Neural cell (in vitro differentiated cells): ENCODE measurements around the gene BZW1. TPM values are rescaled to one million over a fixed set of nuclear protein-coding genes. Genes with fewer than 3 reads are reported as not detected.
"Not testable (repeated sequence)": the region's sequence is repeated elsewhere in the genome, so short reads cannot be mapped to it uniquely, and the experiment has no call there.

Experiments
- H2AFZ ChIP-seq: fragments of 200-600, 300-800 bp; sonication (generic), shearing (Covaris generic); 2 replicates; pipeline ENCODE4 v1.6.0; 2014; ENCODE audit warnings: low read depth, mild to moderate bottlenecking, antibody characterized with exemption, low read length, moderate library complexity
- H3F3A ChIP-seq: fragments of 200-600 bp; shearing (Covaris generic); 2 replicates; pipeline ENCODE4 v1.6.1; 2016; ENCODE audit warnings: mild to moderate bottlenecking, moderate library complexity, mixed read lengths, antibody characterized with exemption, low read length; ENCODE audit not compliant: insufficient read depth, poor library complexity, severe bottlenecking
- H3K27ac ChIP-seq: fragments of 200-600, 300-800 bp; sonication (generic), shearing (Covaris generic); 2 replicates; pipeline ENCODE4 v1.5.1; 2014; ENCODE audit warnings: mild to moderate bottlenecking, low read length, moderate library complexity
- H3K27me3 ChIP-seq: fragments of 300-800, 200-600 bp; sonication (generic), shearing (Covaris generic); 2 replicates; pipeline ENCODE4 v1.6.0; 2014; ENCODE audit warnings: mild to moderate bottlenecking, low read depth, low read length, moderate library complexity; ENCODE audit not compliant: insufficient read depth
- H3K36me3 ChIP-seq: fragments of 300-800, 200-600 bp; sonication (generic), shearing (Covaris generic); 2 replicates; pipeline ENCODE4 v1.5.1; 2014; ENCODE audit warnings: mild to moderate bottlenecking, antibody characterized with exemption, low read length, moderate library complexity; ENCODE audit not compliant: insufficient read depth
- H3K4me2 ChIP-seq: fragments of 300-800, 200-600 bp; sonication (generic), shearing (Covaris generic); 2 replicates; pipeline ENCODE4 v1.6.0; 2014; ENCODE audit warnings: mild to moderate bottlenecking, low read length
- H3K4me3 ChIP-seq: fragments of 300-800, 200-600 bp; sonication (generic), shearing (Covaris generic); 2 replicates; pipeline ENCODE4 v1.5.1; 2014; ENCODE audit warnings: mild to moderate bottlenecking, low read length, moderate library complexity
- H3K79me2 ChIP-seq: fragments of 200-600 bp; shearing (Covaris generic); replicated peaks from 2 replicates; pipeline ENCODE4 v1.6.0; 2014; ENCODE audit warnings: mild to moderate bottlenecking, low read length, moderate library complexity; ENCODE audit not compliant: insufficient read depth
- H3K9ac ChIP-seq: fragments of 300-800, 200-600 bp; sonication (generic), shearing (Covaris generic); 2 replicates; pipeline ENCODE4 v1.6.1; 2016; ENCODE audit warnings: mild to moderate bottlenecking, low read length, mixed read lengths
- H3K9me2 ChIP-seq: fragments of 200-600 bp; shearing (Covaris generic); 2 replicates; pipeline ENCODE4 v1.6.1; 2016; ENCODE audit warnings: mild to moderate bottlenecking, low read length, mixed read lengths; ENCODE audit not compliant: insufficient read depth
- H3K9me3 ChIP-seq: fragments of 200-600, 300-800 bp; sonication (generic), shearing (Covaris generic); 2 replicates; pipeline ENCODE4 v1.6.1; 2016; ENCODE audit warnings: mild to moderate bottlenecking, mixed run types, low read length, moderate library complexity, mixed read lengths
- H4K20me1 ChIP-seq: fragments of 200-600 bp; shearing (Covaris generic); 2 replicates; pipeline ENCODE4 v1.6.1; 2016; ENCODE audit warnings: mild to moderate bottlenecking, mixed run types; ENCODE audit not compliant: insufficient read depth
- CTCF ChIP-seq: fragments of 450-650 bp; IDR thresholded peaks from 2 replicates; pipeline ENCODE4 v1.5.1; 2014; ENCODE audit warnings: antibody characterized with exemption, mild to moderate bottlenecking, moderate library complexity; ENCODE audit not compliant: poor library complexity, severe bottlenecking
- EP300 ChIP-seq: fragments of 450-650 bp; conservative IDR thresholded peaks from 2 replicates; pipeline ENCODE4 v1.6.1; 2014; ENCODE audit warnings: antibody characterized with exemption, mild to moderate bottlenecking, moderate library complexity; ENCODE audit not compliant: poor library complexity, severe bottlenecking
- EZH2 ChIP-seq: fragments of 200-600, 300-800 bp; shearing (Covaris generic), sonication (generic); IDR thresholded peaks from 2 replicates; pipeline ENCODE4 v1.6.1; 2014; ENCODE audit warnings: antibody characterized with exemption, low read length, borderline replicate concordance, mild to moderate bottlenecking; ENCODE audit not compliant: insufficient read depth, poor library complexity, severe bottlenecking
- MXI1 ChIP-seq: fragments of 450-650 bp; conservative IDR thresholded peaks from 2 replicates; pipeline ENCODE4 v1.6.1; 2014; ENCODE audit warnings: antibody characterized with exemption, mild to moderate bottlenecking; ENCODE audit not compliant: poor library complexity, severe bottlenecking
- POLR2AphosphoS5 ChIP-seq: IDR thresholded peaks from 2 replicates; pipeline ENCODE4 v1.6.1; 2012
- RAD21 ChIP-seq: fragments of 450-650 bp; conservative IDR thresholded peaks from 2 replicates; pipeline ENCODE4 v1.6.1; 2014; ENCODE audit warnings: antibody characterized with exemption, mild to moderate bottlenecking, moderate library complexity
- SMC3 ChIP-seq: fragments of 450-650 bp; conservative IDR thresholded peaks from 2 replicates; pipeline ENCODE4 v1.6.1; 2014; ENCODE audit warnings: antibody characterized with exemption, mild to moderate bottlenecking, moderate library complexity; ENCODE audit not compliant: poor library complexity
- TAF1 ChIP-seq: IDR thresholded peaks from 2 replicates; pipeline ENCODE4 v1.6.1; 2012; ENCODE audit warnings: low read depth
- polyA plus RNA-seq: library from polyadenylated mRNA; depleted of rRNA; stranded (reverse); fragments of >200 nt; gene quantifications from 2 replicates; pipeline ENCODE4 v1.2.3, GENCODE V29; 2014
- TF ChIP-seq, protein P1 (sequence below): IDR thresholded peaks from 2 replicates; pipeline ENCODE4 v1.6.1; 2012; ENCODE audit warnings: borderline replicate concordance

Gene BZW1
- polyA plus RNA-seq, 1 donor from 2014 or later = 291 TPM

GRCh38 chr2:200814917-200815316 lies 3.2 kb downstream of the BZW1 start:
- Histone ChIP-seq H3K36me3 (no peaks in the 10 kb centered on the region), H3F3A (no peaks in the 10 kb centered on the region), H3K4me2 (no peak overlapping the region), H3K9ac (no peak overlapping the region), H3K27ac (no peak overlapping the region), H3K9me3 (no peaks in the 10 kb centered on the region), H2AFZ (no peak overlapping the region), H3K9me2 (no peaks in the 10 kb centered on the region), H3K79me2 (peaks cover 34% of the 10 kb centered on the region), H3K27me3 (no peaks in the 10 kb centered on the region), H4K20me1 (peaks cover 16% of the 10 kb centered on the region), H3K4me3 (no peak overlapping the region)
- TF ChIP-seq POLR2AphosphoS5 = no peak
- TF ChIP-seq, protein P1, sequence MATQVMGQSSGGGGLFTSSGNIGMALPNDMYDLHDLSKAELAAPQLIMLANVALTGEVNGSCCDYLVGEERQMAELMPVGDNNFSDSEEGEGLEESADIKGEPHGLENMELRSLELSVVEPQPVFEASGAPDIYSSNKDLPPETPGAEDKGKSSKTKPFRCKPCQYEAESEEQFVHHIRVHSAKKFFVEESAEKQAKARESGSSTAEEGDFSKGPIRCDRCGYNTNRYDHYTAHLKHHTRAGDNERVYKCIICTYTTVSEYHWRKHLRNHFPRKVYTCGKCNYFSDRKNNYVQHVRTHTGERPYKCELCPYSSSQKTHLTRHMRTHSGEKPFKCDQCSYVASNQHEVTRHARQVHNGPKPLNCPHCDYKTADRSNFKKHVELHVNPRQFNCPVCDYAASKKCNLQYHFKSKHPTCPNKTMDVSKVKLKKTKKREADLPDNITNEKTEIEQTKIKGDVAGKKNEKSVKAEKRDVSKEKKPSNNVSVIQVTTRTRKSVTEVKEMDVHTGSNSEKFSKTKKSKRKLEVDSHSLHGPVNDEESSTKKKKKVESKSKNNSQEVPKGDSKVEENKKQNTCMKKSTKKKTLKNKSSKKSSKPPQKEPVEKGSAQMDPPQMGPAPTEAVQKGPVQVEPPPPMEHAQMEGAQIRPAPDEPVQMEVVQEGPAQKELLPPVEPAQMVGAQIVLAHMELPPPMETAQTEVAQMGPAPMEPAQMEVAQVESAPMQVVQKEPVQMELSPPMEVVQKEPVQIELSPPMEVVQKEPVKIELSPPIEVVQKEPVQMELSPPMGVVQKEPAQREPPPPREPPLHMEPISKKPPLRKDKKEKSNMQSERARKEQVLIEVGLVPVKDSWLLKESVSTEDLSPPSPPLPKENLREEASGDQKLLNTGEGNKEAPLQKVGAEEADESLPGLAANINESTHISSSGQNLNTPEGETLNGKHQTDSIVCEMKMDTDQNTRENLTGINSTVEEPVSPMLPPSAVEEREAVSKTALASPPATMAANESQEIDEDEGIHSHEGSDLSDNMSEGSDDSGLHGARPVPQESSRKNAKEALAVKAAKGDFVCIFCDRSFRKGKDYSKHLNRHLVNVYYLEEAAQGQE = no peak
- TF ChIP-seq RAD21 = no peak
- TF ChIP-seq MXI1 = no peak
- no peak for TF ChIP-seq SMC3
- TF ChIP-seq CTCF = no peak
- no peak for TF ChIP-seq EZH2
- no peak for TF ChIP-seq EP300
- TF ChIP-seq TAF1 = no peak

- not testable (repeated sequence) for H3K9me3 ChIP-seq, H3F3A ChIP-seq, H3K4me2 ChIP-seq, H3K27me3 ChIP-seq, H3K9me2 ChIP-seq, H3K9ac ChIP-seq, H3K27ac ChIP-seq, H4K20me1 ChIP-seq, H3K4me3 ChIP-seq, H2AFZ ChIP-seq, H3K36me3 ChIP-seq
- H3K79me2 ChIP-seq = peaks cover 20% of the 10 kb centered on the region
Measured at GRCh38 chr2:200818732-200819131, 7.0 kb downstream of the BZW1 start.

- TF ChIP-seq, protein P1 = no peak
- TF ChIP-seq EP300 (no peak), POLR2AphosphoS5 (no peak), TAF1 (no peak), MXI1 (no peak), CTCF (no peak), RAD21 (no peak), SMC3 (no peak), EZH2 (no peak)
- no peak overlapping the region for H3K9ac ChIP-seq
- no peak overlapping the region for H3K4me2 ChIP-seq
- H3K9me2 ChIP-seq = no peaks in the 10 kb centered on the region
- no peaks in the 10 kb centered on the region for H3K9me3 ChIP-seq
- H3F3A ChIP-seq = no peaks in the 10 kb centered on the region
- H2AFZ ChIP-seq = no peak overlapping the region
- H4K20me1 ChIP-seq = no peaks in the 10 kb centered on the region
- peaks cover 10% of the 10 kb centered on the region for H3K36me3 ChIP-seq
- H3K79me2 ChIP-seq = peaks cover under 1% of the 10 kb centered on the region
- no peaks in the 10 kb centered on the region for H3K27me3 ChIP-seq
- H3K27ac ChIP-seq = no peak overlapping the region
- H3K4me3 ChIP-seq = no peak overlapping the region
Measured at GRCh38 chr2:200820573-200821234, 9.0 kb downstream of the BZW1 start.
